GM10266 (cell line): Measurements from ENCODE around the gene ZNF366.

ENCODE experiments used
- DNase-seq: peaks from one replicate; pipeline ENCODE4 v3.0.0; 2012; ENCODE audit errors: extremely low spot score
- TF ChIP-seq, protein P1 (sequence below): IDR thresholded peaks from 2 replicates; pipeline ENCODE4 v1.5.1; 2012; ENCODE audit warnings: mild to moderate bottlenecking, low read depth; ENCODE audit not compliant: control insufficient read depth, insufficient read depth; ENCODE audit errors: missing control alignments

The ZNF366 gene, protein sequence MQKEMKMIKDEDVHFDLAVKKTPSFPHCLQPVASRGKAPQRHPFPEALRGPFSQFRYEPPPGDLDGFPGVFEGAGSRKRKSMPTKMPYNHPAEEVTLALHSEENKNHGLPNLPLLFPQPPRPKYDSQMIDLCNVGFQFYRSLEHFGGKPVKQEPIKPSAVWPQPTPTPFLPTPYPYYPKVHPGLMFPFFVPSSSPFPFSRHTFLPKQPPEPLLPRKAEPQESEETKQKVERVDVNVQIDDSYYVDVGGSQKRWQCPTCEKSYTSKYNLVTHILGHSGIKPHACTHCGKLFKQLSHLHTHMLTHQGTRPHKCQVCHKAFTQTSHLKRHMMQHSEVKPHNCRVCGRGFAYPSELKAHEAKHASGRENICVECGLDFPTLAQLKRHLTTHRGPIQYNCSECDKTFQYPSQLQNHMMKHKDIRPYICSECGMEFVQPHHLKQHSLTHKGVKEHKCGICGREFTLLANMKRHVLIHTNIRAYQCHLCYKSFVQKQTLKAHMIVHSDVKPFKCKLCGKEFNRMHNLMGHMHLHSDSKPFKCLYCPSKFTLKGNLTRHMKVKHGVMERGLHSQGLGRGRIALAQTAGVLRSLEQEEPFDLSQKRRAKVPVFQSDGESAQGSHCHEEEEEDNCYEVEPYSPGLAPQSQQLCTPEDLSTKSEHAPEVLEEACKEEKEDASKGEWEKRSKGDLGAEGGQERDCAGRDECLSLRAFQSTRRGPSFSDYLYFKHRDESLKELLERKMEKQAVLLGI

DNA sequence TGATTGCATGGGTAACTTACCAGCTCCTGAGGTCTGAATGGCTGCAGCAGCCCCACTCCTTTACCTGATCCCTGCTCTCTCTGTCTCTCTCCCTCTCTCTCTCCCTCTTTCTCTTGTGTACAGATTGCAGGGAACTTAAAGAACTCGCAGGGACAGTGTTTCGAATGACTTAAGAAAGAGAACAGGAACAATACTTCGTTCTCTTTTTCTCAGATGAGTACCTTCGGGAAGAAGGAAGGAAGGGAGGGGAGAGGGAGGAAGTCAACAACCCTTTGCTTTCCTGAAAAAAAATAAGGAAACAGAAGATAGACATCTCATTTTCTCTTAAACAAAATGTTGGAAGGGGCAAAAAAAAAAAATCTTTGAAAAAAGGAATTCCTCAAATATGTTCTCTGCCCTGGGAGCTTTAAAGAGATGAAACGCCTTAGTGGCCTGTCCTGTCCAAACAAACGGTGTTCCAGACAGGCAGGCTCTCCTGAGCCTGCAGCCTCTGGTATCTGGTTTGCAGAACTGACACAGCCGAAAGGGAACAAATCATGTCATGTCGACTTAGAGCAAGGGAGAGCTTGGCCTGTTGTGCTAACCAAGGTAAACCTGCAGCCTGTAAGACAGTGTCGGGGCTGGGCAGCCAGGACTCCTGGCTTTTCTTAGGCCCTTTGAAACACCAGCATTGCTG, at the start of gene ZNF366:
ZNF366 (minus strand) TSS at position 180 of the 676 bp plus-strand sequence. CDS start 45,914 bp downstream, outside the sequence.
- DNase-seq, result no peak
- TF ChIP-seq, protein P1, sequence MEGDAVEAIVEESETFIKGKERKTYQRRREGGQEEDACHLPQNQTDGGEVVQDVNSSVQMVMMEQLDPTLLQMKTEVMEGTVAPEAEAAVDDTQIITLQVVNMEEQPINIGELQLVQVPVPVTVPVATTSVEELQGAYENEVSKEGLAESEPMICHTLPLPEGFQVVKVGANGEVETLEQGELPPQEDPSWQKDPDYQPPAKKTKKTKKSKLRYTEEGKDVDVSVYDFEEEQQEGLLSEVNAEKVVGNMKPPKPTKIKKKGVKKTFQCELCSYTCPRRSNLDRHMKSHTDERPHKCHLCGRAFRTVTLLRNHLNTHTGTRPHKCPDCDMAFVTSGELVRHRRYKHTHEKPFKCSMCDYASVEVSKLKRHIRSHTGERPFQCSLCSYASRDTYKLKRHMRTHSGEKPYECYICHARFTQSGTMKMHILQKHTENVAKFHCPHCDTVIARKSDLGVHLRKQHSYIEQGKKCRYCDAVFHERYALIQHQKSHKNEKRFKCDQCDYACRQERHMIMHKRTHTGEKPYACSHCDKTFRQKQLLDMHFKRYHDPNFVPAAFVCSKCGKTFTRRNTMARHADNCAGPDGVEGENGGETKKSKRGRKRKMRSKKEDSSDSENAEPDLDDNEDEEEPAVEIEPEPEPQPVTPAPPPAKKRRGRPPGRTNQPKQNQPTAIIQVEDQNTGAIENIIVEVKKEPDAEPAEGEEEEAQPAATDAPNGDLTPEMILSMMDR, result no peak

DNA sequence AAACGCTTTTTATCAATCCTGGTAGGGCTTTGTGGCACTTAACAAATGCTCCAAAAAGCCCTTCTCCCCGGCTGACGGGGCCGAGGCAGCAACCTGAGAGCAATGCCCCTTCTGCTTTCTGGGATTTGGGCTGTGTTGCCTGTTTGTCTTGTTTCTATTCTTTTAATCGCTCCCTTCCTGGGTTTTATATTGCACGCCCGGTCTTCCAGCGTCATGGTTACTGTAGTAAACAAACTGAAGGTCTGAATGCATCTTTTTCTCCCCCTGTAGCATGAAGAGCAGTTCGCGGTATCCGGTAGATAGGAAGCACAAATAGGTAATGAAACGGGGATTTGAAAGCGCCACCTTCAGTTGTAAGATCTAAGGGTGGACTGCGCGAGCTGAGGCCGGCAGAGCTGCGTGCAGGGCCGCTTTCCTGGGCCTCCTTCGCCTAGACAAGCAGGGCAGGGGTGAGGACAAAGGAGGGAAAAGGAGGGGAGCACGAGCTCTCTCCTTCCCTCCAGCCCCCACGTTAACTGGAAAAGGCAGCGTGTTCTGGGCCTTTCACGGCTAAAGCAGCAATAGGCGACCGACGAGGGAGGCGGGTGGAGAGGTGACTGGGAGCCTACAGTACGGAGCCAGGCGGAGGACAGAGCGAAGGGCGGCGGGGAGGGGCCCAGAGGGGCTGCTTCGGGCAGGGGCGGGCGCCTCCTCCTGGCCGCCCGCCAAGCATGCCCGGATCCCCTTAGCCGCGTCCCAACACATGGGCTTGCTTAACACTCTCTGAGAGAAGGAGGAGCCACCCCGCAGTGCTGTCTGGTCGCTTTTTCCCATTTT, 49.3 kb upstream of the ZNF366 start:
- peak; percentile 63 for DNase-seq
- TF ChIP-seq, protein P1, result peak; percentile 51

DNA sequence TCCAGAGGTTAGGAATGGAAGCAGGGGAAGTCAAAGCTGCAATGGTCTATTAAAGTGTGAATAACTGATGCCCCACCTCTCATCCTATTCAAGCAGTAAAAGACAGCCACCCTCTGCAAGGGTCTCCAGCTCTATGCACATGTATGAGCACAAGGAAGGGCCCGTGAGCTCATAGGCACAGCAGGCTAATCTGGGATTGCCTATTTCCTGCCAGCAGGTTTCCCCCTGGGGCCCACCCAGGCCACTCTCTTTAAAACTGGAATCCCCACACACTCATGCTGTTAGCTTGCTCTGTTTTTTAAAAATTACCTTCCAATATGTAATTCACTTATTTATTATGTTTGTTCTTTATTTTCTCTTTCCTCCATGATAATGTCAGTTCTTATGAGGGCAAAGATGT, 48.7 kb upstream of the ZNF366 start:
- DNase-seq, result no peak
- TF ChIP-seq, protein P1, result no peak

DNA sequence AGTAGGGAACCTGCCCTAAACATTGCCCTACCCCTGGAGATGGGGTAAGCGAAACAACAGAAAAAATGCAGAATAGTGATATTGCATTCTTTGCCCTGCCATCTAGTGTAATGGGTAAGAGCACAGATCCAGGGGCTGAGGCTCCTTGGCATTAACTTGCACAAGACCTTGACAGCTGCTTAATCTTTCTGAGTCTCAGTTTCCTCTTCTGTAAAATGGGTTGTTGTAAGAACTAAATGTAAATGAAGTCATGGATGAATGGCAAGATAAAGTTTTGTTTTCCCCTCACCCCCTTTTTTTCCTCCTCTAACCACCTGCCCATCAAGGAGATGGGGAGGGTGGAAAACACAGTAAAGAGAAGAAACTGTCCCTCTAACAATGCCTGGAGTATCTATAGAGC, 47.7 kb upstream of the ZNF366 start:
- DNase-seq, result no peak
- TF ChIP-seq, protein P1, result no peak

DNA sequence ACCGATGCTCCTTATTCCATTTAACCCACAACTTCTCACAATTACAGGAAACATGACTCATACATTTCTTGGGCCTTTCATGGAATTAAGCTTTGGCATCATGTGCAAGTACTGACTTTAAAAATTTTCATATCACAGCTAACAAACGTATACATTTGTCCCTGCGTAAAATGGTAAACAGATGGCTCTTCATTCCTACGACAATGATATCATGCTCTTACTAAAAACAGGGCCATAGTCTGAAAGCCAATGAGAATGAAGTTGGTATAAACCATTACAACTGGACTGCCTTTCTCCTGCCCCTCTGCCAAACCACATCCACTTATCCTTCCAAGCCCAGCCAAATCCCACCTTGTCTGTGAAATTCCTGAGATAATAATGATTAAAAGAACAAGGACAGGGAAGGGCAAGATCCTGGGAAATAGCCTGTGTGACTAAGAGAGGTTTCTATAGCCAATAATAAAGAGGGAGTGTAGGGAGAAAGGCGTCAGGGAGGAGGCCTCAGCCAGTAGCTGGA, 44.9 kb upstream of the ZNF366 start:
- DNase-seq, result no peak
- TF ChIP-seq, protein P1, result no peak

DNA sequence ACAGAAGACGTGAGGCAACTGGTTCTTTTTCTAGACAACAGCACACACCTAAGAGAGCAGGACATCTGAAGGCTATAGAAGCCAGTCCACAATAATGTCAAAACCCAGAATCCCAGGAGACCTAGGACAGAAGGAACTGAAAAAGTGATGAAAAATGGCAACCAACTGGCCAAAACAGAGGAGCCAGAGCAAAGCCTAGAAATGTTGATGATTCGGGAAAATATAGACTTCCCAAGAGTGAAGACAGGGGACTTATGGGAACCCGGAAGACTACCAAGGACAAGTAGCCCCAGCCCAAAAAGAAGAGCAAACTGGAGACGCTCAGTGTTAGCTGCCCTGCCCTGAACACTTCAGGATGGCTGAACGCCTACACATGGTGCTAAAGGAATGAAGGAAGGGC, 43.4 kb upstream of the ZNF366 start:
- no peak for DNase-seq
- TF ChIP-seq, protein P1, result no peak
